A549 (cell line): ENCODE results near the gene CH25H. TPM values are rescaled to one million over a fixed set of nuclear protein-coding genes. Genes with fewer than 3 reads are reported as not detected.

Experiments used
- ATAC-seq, 2 experiments: fragments of 200-7000 bp in 1 of 2; fragments of >200 bp in 1 of 2; cut with Nextera tagmentation in 1 of 2; cut with Tn5 transposase in 1 of 2; 3 replicates each; pipeline versions ENCODE4 v1.8.0 to v1.9.1; 2018 to 2020; ENCODE audit warnings: mild to moderate bottlenecking in 1 of 2, moderate library complexity in 1 of 2
- CTCF ChIA-PET: fragments of 300-600 bp; sonication (Branson Sonifier 250); formaldehyde crosslinking; extraction: SDS; loops from one replicate; lab custom pipeline; 2021; ENCODE audit warnings: antibody characterized with exemption, inconsistent platforms; lab: Yijun Ruan, JAX
- POLR2A ChIA-PET: fragments of 350-600 bp; formaldehyde crosslinking; extraction: SDS; loops from one replicate; lab custom pipeline; 2021; ENCODE audit warnings: antibody characterized with exemption, inconsistent platforms; lab: Yijun Ruan, JAX
- DNase-seq, 2 experiments: peaks; one replicate each; pipeline versions ENCODE4 v3.0.0 to v3.0.0-alpha.2; 2011 to 2016; ENCODE audit warnings: low read depth in 1 of 2, low spot score in 1 of 2
- FAIRE-seq: peaks from 2 replicates; lab custom pipeline; 2011; peaks lifted over from hg19 to GRCh38; lab: Jason Lieb, UNC
- H3K27ac ChIP-seq, 2 experiments: fragments of >200 bp; sonication (Bioruptor Twin); formaldehyde crosslinking; 3 replicates each; pipeline ENCODE4 v1.5.1; 2016 to 2017
- H3K4me1 ChIP-seq: fragments of >200 bp; sonication (Bioruptor Twin); formaldehyde crosslinking; 3 replicates; pipeline ENCODE4 v1.6.1; 2016
- H3K4me2 ChIP-seq: fragments of >200 bp; sonication (Bioruptor Twin); formaldehyde crosslinking; 3 replicates; pipeline ENCODE4 v1.6.1; 2016
- H3K4me3 ChIP-seq: fragments of >200 bp; sonication (Bioruptor Twin); formaldehyde crosslinking; 3 replicates; pipeline ENCODE4 v1.5.1; 2016
- H3K9me3 ChIP-seq: fragments of >200 bp; sonication (Bioruptor Twin); formaldehyde crosslinking; 3 replicates; pipeline ENCODE4 v1.6.1; 2016
- CHD2 ChIP-seq: fragments of 150-350 bp; IDR thresholded peaks from 2 replicates; pipeline ENCODE4 v1.6.1; 2014; ENCODE audit warnings: low read length; ENCODE audit not compliant: partially characterized antibody
- EHF ChIP-seq: fragments of 250-450 bp; sonication (Bioruptor Pico); IDR thresholded peaks from 2 replicates; pipeline ENCODE4 v1.5.0; 2020; ENCODE audit warnings: mild to moderate bottlenecking
- ELK1 ChIP-seq: fragments of 150-350 bp; IDR thresholded peaks from 2 replicates; pipeline ENCODE4 v1.6.1; 2014; ENCODE audit warnings: low read depth, mild to moderate bottlenecking, low read length
- EP300 ChIP-seq, 2 experiments: fragments of >200 bp; sonication (Bioruptor Twin); formaldehyde crosslinking; IDR thresholded peaks; 2 replicates in 1 of 2; 3 replicates in 1 of 2; pipeline ENCODE4 v1.6.1; 2016 to 2017
- ESRRA ChIP-seq: fragments of 150-350 bp; IDR thresholded peaks from 2 replicates; pipeline ENCODE4 v1.6.1; 2014; ENCODE audit warnings: mild to moderate bottlenecking, low read length, borderline replicate concordance
- FOSB ChIP-seq: fragments of 250-450 bp; sonication (Bioruptor Pico); IDR thresholded peaks from 2 replicates; pipeline ENCODE4 v1.5.0; 2020; ENCODE audit warnings: mild to moderate bottlenecking, moderate library complexity
- FOSL2 ChIP-seq, 2 experiments: fragments of 450-650 bp in 1 of 2; fragments of >200 bp in 1 of 2; sonication (Bioruptor Twin) in 1 of 2; formaldehyde crosslinking; IDR thresholded peaks; 2 replicates each; pipeline versions ENCODE4 v1.5.0 to v1.6.1; 2016 to 2020; ENCODE audit warnings: mild to moderate bottlenecking in 1 of 2, moderate library complexity in 1 of 2
- FOXS1 ChIP-seq: fragments of 250-450 bp; sonication (Bioruptor Pico); IDR thresholded peaks from 2 replicates; pipeline ENCODE4 v1.5.0; 2020; ENCODE audit warnings: mild to moderate bottlenecking, moderate library complexity
- HDAC2 ChIP-seq: fragments of 200-600 bp; sonication (generic); IDR thresholded peaks from 2 replicates; pipeline ENCODE4 v1.6.1; 2016
- HOXB13 ChIP-seq: fragments of 250-450 bp; sonication (Bioruptor Pico); IDR thresholded peaks from 2 replicates; pipeline ENCODE4 v1.5.0; 2020; ENCODE audit warnings: low read depth, mild to moderate bottlenecking, moderate library complexity
- MAFK ChIP-seq: fragments of 450-650 bp; IDR thresholded peaks from 2 replicates; pipeline ENCODE4 v1.6.1; 2014; ENCODE audit not compliant: partially characterized antibody
- MAZ ChIP-seq: fragments of 150-350 bp; IDR thresholded peaks from 2 replicates; pipeline ENCODE4 v1.6.1; 2014; ENCODE audit warnings: antibody characterized with exemption, low read depth, low read length, borderline replicate concordance
- NFE2L2 ChIP-seq: fragments of 150-350 bp; conservative IDR thresholded peaks from 2 replicates; pipeline ENCODE4 v1.6.1; 2014; ENCODE audit warnings: low read length
- NR3C1 ChIP-seq: fragments of >200 bp; sonication (Bioruptor Twin); formaldehyde crosslinking; IDR thresholded peaks from 3 replicates; pipeline ENCODE4 v1.6.1; 2017
- RCOR1 ChIP-seq: fragments of 150-350 bp; IDR thresholded peaks from 2 replicates; pipeline ENCODE4 v1.6.1; 2014; ENCODE audit warnings: antibody characterized with exemption, low read length, low read depth
- RNF2 ChIP-seq: fragments of 200-600 bp; sonication (generic); IDR thresholded peaks from 2 replicates; pipeline ENCODE4 v1.6.1; 2016; ENCODE audit warnings: low read depth, mild to moderate bottlenecking, antibody characterized with exemption, moderate library complexity, borderline replicate concordance
- SMC3 ChIP-seq: fragments of >200 bp; sonication (Bioruptor Twin); formaldehyde crosslinking; IDR thresholded peaks from 3 replicates; pipeline ENCODE4 v1.6.1; 2018; ENCODE audit warnings: inconsistent platforms
- ZFP36 ChIP-seq: fragments of 450-650 bp; IDR thresholded peaks from 2 replicates; pipeline ENCODE4 v1.6.1; 2014; ENCODE audit warnings: borderline replicate concordance; ENCODE audit not compliant: partially characterized antibody
- ZNF302 ChIP-seq: fragments of 250-450 bp; sonication (Bioruptor Pico); IDR thresholded peaks from 2 replicates; pipeline ENCODE4 v1.9.0; 2021; ENCODE audit warnings: inconsistent platforms, mild to moderate bottlenecking, moderate library complexity
- ZSCAN20 ChIP-seq: fragments of 250-450 bp; sonication (Bioruptor Pico); IDR thresholded peaks from 2 replicates; pipeline ENCODE4 v1.8.0; 2022; ENCODE audit warnings: mild to moderate bottlenecking, moderate library complexity
- WGBS: methylation state at CpG from one replicate; pipeline ENCODE4 v1.1.6; 2017; ENCODE audit errors: missing lambda C conversion rate; 5-methylcytosine and 5-hydroxymethylcytosine counted together
- polyA plus RNA-seq, 4 experiments: library from polyadenylated mRNA; depleted of rRNA in 3 of 4; stranded (reverse); fragments of >200 nt; fragmentation: RNase III in 1 of 4; extraction: RNeasy Plus Mini Kit Qiagen cat#74134 plus additional on column Dnase treatment in 1 of 4; gene quantifications; 2 replicates in 3 of 4; 3 replicates in 1 of 4; pipeline ENCODE4 v1.2.3, GENCODE V29; 2011 to 2017
- TF ChIP-seq, protein P1 (sequence below): IDR thresholded peaks from 2 replicates; pipeline ENCODE4 v1.6.1; 2012; ENCODE audit warnings: low read depth, borderline replicate concordance
- TF ChIP-seq, protein P2 (sequence below): IDR thresholded peaks from 2 replicates; pipeline ENCODE4 v1.6.1; 2012

The CH25H gene
- polyA plus RNA-seq, 2 of the 4 experiments (the other 2 are of a cell fraction) = not detected

DNA sequence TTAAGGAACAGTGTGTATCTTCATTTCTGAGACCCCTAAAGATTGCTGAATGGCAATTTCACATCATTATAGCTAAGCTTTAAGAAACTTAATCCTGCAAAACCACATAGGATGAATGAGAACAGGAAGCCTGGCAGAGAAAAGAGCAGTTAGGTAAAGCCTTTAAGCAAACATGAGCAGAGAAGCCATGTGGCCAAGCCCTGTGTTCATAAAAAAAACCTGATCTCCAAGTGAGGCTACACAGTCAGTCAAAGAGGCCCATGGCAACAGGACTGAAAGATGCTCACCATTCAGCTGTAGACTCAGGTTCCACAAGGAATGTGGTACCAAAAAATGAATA lies 35.2 kb upstream of the CH25H start:
- DNase-seq = no peak
- ChIA-PET CTCF (interaction anchor here (1.2 to 2.2 kb wide), 2 partner anchors 12 to 25 kb away, joined by 3 to 9 read pairs; no protein-coding TSS in a partner anchor), POLR2A (no interaction called here)
- H3K9me3 ChIP-seq = no peaks in the 10 kb centered on the region
- H3K27ac ChIP-seq = peak overlapping the region; percentile 6 to 55; a peak in 4 of 6 replicates
- TF ChIP-seq ESRRA (no peak), ZSCAN20 (CRISPR knock-in tag) (no peak), EP300 (IDR thresholded peaks at IDR 0.05) (no peak), CHD2 (no peak), MAFK (no peak)
- TF ChIP-seq, protein P1, sequence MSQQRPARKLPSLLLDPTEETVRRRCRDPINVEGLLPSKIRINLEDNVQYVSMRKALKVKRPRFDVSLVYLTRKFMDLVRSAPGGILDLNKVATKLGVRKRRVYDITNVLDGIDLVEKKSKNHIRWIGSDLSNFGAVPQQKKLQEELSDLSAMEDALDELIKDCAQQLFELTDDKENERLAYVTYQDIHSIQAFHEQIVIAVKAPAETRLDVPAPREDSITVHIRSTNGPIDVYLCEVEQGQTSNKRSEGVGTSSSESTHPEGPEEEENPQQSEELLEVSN = no peak
- H3K4me1 ChIP-seq = peaks cover 13% of the 10 kb centered on the region
- H3K4me3 ChIP-seq = no peak overlapping the region
- peak overlapping the region; percentile 50 for H3K4me2 ChIP-seq
- no peak for ATAC-seq
- no peak for FAIRE-seq

DNA sequence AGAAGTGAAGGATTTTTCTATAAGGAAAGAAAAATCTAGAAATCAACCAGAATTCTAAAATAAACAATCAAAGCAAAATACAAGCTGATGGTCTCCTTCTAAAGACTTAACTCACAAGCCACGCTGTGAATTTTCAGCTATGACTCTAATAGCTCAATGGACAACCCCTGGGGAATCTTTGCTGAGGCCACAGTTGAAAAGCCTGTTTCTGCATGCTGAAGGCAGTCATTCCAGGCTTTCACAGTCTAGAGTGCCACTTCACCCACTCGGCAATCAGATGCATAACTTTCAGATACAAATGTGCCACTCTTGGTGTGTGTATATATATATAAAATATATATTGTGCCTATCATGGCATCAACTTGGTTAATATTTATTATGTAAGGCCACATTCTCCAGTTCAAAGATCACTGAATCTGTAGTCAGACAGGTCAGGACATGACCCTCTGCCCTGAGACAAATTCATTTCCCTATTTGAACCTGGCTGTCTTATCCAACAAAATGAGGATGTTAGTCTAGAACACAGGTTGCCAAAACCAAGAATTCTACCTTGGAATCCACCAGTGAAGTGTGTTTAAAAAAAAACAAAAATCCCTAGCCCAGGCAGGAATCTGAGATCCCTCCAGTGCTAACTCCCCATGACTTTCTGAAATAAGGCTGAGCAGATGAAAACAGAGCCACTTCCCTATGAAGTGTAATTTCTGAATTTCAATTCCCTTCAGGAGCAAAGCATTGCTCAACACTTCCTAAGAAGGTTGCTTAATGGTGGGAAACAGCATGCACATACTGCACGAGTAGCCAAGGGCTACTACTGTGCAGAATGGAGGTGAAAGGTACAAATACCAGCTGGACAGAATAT lies 34.6 kb upstream of the CH25H start:
- peak overlapping the region; percentile 22 to 55; a peak in 4 of 6 replicates for H3K27ac ChIP-seq
- DNase-seq (no peak), FAIRE-seq (no peak), ATAC-seq (no peak)
- ChIA-PET POLR2A (no interaction called here), CTCF (interaction anchor here (1.5 to 2.2 kb wide), 2 partner anchors 12 to 24 kb away, joined by 4 to 9 read pairs; no protein-coding TSS in a partner anchor)
- peaks cover 13% of the 10 kb centered on the region for H3K4me1 ChIP-seq
- H3K4me2 ChIP-seq = peak overlapping the region; percentile 50
- TF ChIP-seq FOSB (CRISPR knock-in tag) (no peak), EHF (no peak), MAZ (no peak), HOXB13 (no peak), FOSL2 (IDR thresholded peaks at IDR 0.05) (no peak), FOSL2 (CRISPR knock-in tag; IDR thresholded peaks at IDR 0.05) (no peak), RNF2 (no peak), NR3C1 (no peak), ZNF302 (CRISPR knock-in tag) (no peak), NFE2L2 (no peak), EP300 (IDR thresholded peaks at IDR 0.05) (no peak), RCOR1 (no peak), SMC3 (no peak), ZFP36 (no peak), ELK1 (no peak), FOXS1 (CRISPR knock-in tag) (no peak), HDAC2 (no peak)
- TF ChIP-seq, protein P2, sequence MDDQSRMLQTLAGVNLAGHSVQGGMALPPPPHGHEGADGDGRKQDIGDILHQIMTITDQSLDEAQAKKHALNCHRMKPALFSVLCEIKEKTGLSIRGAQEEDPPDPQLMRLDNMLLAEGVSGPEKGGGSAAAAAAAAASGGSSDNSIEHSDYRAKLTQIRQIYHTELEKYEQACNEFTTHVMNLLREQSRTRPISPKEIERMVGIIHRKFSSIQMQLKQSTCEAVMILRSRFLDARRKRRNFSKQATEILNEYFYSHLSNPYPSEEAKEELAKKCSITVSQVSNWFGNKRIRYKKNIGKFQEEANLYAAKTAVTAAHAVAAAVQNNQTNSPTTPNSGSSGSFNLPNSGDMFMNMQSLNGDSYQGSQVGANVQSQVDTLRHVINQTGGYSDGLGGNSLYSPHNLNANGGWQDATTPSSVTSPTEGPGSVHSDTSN = no peak
- no peak overlapping the region for H3K4me3 ChIP-seq
- no peaks in the 10 kb centered on the region for H3K9me3 ChIP-seq
- 70% methylated on average over 3 of the region's 3 CpGs for WGBS
